Prostate gland (tissue), 2 donors: ENCODE measurements around the gene PAPSS1. TPM values are rescaled to one million over a fixed set of nuclear protein-coding genes. Genes with fewer than 3 reads are reported as not detected.

Experiments used
- DNase-seq: peaks from one replicate; pipeline ENCODE4 v3.0.0-alpha.2; 2019; ENCODE audit warnings: low spot score
- H3K27ac ChIP-seq, 2 donors: fragments of 200-600 bp; sonication (generic); 2 replicates each; pipeline ENCODE4 v1.5.1; 2017 to 2019
- H3K27me3 ChIP-seq: fragments of 200-600 bp; sonication (generic); replicated peaks from 2 replicates; pipeline ENCODE4 v1.5.1; 2019; ENCODE audit not compliant: insufficient read depth
- H3K36me3 ChIP-seq, 2 donors: fragments of 200-600 bp; sonication (generic); 1 replicate in 1 of 2; 2 replicates in 1 of 2; pipeline versions ENCODE4 v1.5.1 to v1.8.1; 2017 to 2019
- H3K4me1 ChIP-seq: fragments of 200-600 bp; sonication (generic); replicated peaks from 2 replicates; pipeline ENCODE4 v1.5.1; 2019
- H3K4me3 ChIP-seq, 2 donors: fragments of 200-600 bp; sonication (generic); 2 replicates each; pipeline ENCODE4 v1.5.1; 2017 to 2019
- H3K9me3 ChIP-seq: fragments of 200-600 bp; sonication (generic); 2 replicates; pipeline ENCODE4 v1.5.1; 2017
- POLR2A ChIP-seq: fragments of 450-650 bp; IDR thresholded peaks from one replicate; pipeline ENCODE4 v1.6.1; 2016; ENCODE audit warnings: antibody characterized with exemption, mild to moderate bottlenecking
- POLR2AphosphoS5 ChIP-seq: sonication (generic); formaldehyde crosslinking; IDR thresholded peaks from one replicate; pipeline ENCODE4 v1.6.1; 2017; ENCODE audit warnings: antibody characterized with exemption
- WGBS: methylation state at CpG from one replicate; pipeline ENCODE4 v1.1.5; 2018; 5-methylcytosine and 5-hydroxymethylcytosine counted together
- intact Hi-C: fragments of 100-400 bp; cut with DNase I; formaldehyde crosslinking; loops from one replicate; pipeline ENCODE4 v1.14.2; 2022
- total RNA-seq, 2 donors: library from RNA; depleted of rRNA; stranded (reverse); fragments of >200 nt; gene quantifications; one replicate each; pipeline ENCODE4 v1.1.0, GENCODE V29; 2016
- TF ChIP-seq, protein P1 (sequence below), 4 experiments: fragments of 200-600 bp in 2 of 4; fragments of 450-650 bp in 2 of 4; sonication (generic) in 2 of 4; IDR thresholded peaks; 1 replicate in 3 of 4; 2 replicates in 1 of 4; pipeline ENCODE4 v1.5.1; 2016 to 2019; ENCODE audit warnings: antibody characterized with exemption in 4 of 4, mild to moderate bottlenecking in 2 of 4, moderate library complexity in 2 of 4

The PAPSS1 gene
- total RNA-seq, 2 donors from 2014 or later: 38.3 to 74.6 TPM

DNA sequence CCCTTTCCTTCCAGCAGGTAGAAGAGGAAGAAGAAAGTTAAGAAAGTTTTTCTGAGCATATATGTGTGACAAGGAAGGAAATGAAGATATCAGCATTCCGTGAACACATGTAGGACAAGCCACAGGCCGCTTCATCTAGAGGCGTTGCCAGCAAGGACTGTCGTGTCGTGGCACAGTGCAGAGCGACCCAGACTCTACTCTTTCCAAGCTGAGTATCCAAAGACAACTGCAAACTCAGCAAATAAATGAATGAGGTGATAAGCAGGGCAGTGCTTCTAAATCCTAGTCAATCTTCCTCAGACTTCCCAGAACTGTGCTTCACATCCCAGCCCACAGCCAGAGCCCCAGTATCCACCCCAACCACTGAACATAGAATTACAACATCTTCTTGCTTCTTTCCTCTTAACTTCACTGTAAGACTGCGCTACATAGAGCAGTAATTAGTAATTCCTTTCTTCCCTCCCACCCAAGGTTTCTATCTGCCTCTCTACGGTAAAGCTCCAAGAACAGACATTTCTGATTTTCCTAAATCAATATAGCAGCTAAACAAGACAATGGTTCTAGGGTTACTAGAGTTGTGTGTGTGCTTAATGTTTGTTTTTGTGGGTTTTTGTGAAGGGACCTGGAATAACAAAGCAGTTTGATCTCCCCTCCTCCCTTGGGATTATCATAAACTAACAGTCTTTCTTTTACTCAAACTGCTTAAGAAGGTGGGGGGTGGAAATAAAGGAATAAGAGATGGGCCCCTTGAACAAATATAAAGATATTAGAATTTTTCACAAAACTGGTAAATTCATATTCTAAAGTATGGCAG is 71.6 kb downstream of the PAPSS1 start:
- Histone ChIP-seq H3K9me3 (no peaks in the 10 kb centered on the region), H3K36me3 (no peaks in the 10 kb centered on the region), H3K4me1 (no peaks in the 10 kb centered on the region), H3K4me3 (no peak overlapping the region), H3K27me3 (no peaks in the 10 kb centered on the region), H3K27ac (no peak overlapping the region)
- no peak for TF ChIP-seq POLR2A
- TF ChIP-seq, protein P1, sequence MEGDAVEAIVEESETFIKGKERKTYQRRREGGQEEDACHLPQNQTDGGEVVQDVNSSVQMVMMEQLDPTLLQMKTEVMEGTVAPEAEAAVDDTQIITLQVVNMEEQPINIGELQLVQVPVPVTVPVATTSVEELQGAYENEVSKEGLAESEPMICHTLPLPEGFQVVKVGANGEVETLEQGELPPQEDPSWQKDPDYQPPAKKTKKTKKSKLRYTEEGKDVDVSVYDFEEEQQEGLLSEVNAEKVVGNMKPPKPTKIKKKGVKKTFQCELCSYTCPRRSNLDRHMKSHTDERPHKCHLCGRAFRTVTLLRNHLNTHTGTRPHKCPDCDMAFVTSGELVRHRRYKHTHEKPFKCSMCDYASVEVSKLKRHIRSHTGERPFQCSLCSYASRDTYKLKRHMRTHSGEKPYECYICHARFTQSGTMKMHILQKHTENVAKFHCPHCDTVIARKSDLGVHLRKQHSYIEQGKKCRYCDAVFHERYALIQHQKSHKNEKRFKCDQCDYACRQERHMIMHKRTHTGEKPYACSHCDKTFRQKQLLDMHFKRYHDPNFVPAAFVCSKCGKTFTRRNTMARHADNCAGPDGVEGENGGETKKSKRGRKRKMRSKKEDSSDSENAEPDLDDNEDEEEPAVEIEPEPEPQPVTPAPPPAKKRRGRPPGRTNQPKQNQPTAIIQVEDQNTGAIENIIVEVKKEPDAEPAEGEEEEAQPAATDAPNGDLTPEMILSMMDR (IDR thresholded peaks at IDR 0.05): no peak
- no peak for TF ChIP-seq POLR2AphosphoS5
- no peak for DNase-seq
- 87% methylated on average over 8 of the region's 8 CpGs for WGBS
- intact Hi-C loops: no loop called here

DNA sequence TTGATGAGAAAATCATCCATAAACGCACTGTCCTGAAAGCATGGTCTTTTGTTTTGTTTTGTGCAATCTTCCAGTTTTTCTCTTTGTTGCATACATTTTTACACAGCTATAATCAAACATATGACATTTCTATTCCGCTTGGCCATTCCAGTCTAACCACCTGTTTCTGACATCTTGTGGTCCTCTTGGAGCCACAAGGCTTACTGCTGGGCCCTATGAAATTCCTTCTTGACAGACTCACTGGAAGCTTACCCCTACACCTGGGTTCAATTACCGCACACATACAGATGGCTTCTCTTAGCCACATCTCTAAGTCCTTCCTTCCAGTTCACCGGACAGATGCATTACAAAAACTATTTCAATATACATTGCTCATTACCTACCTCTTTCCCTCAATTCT is 72.4 kb downstream of the PAPSS1 start:
- WGBS: 80% methylated on average over 4 of the region's 4 CpGs
- Histone ChIP-seq H3K4me1 (no peaks in the 10 kb centered on the region), H3K36me3 (no peaks in the 10 kb centered on the region), H3K9me3 (no peaks in the 10 kb centered on the region), H3K27me3 (no peaks in the 10 kb centered on the region), H3K4me3 (no peak overlapping the region), H3K27ac (no peak overlapping the region)
- intact Hi-C loops: no loop called here
- TF ChIP-seq POLR2AphosphoS5 (no peak), POLR2A (no peak)
- TF ChIP-seq, protein P1 (IDR thresholded peaks at IDR 0.05): no peak
- DNase-seq: no peak

DNA sequence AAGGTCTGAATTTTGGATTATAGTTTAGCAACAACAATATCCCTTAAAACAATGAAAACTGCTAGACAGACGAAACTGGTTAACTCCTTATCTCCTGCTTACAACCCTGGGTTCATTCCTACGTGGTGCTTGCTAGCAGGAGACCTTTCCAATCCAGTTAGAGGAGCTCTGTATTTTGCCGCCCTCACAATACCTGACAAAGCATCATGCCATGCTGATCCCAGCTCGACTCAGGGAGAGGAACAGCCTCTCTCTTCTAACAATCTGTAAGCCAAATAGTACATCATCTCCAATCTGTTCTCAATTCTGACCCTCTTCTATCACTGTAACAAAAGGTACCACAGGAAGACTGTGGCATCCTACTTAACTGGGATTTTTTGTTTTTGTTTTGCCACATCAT is 74.4 kb downstream of the PAPSS1 start:
- H3K4me3 ChIP-seq: no peak overlapping the region
- no peaks in the 10 kb centered on the region for H3K9me3 ChIP-seq
- no peaks in the 10 kb centered on the region for H3K36me3 ChIP-seq
- no peaks in the 10 kb centered on the region for H3K4me1 ChIP-seq
- 92% methylated on average over 4 of the region's 4 CpGs for WGBS
- no peaks in the 10 kb centered on the region for H3K27me3 ChIP-seq
- no peak for DNase-seq
- intact Hi-C loops: no loop called here
- TF ChIP-seq POLR2AphosphoS5 (no peak), POLR2A (no peak)
- TF ChIP-seq, protein P1 (IDR thresholded peaks at IDR 0.05): no peak
- H3K27ac ChIP-seq: no peak overlapping the region

DNA sequence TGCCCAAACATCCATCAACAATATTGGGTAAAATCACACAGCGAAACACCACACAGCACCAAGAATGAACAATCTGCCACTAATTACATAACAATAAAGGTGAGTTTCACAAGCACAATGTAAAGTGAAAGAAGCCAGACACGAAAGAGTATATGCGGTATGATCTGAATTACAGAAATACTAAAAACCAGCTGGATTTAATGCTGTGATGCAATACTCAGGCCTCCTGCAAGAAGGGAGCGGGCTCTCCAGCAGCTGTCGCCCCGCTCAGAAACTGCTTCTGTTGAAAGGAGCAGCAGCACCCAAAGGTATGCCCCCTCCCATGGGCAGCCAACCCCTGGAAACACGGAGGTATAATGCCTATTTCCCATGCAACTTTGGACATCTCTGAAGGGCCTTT is 77.0 kb downstream of the PAPSS1 start:
- Histone ChIP-seq H3K9me3 (no peaks in the 10 kb centered on the region), H3K27me3 (no peaks in the 10 kb centered on the region), H3K4me3 (no peak overlapping the region), H3K4me1 (peaks cover 5% of the 10 kb centered on the region), H3K36me3 (no peaks in the 10 kb centered on the region), H3K27ac (no peak overlapping the region)
- no peak for DNase-seq
- intact Hi-C loops: no loop called here
- 89% methylated on average over 7 of the region's 7 CpGs for WGBS
- no peak for TF ChIP-seq POLR2AphosphoS5
- TF ChIP-seq POLR2A: no peak
- TF ChIP-seq, protein P1 (IDR thresholded peaks at IDR 0.05): no peak

DNA sequence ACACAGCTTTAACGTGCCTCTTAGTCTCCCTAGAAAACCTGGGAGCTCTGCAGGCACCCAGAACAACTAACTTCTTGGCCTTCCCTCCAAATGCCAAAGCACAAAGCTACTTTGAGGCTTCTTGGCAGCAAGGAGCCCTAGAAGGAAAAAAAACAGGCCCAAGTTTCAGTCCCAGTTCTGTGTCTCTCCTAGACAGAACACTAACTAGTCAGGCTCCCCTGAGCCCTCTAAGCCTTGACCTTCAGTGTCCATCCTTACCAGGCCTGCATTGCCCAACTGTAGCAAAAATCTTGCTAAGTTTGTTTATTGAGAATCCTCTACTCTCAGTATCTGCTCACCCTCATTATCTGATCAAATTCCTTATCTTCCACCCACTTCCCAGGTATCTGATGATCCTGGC is 79.2 kb downstream of the PAPSS1 start:
- Histone ChIP-seq H3K27me3 (no peaks in the 10 kb centered on the region), H3K4me1 (peaks cover 5% of the 10 kb centered on the region), H3K36me3 (no peaks in the 10 kb centered on the region), H3K4me3 (no peak overlapping the region), H3K9me3 (no peaks in the 10 kb centered on the region), H3K27ac (peak overlapping the region; percentile 60 to 68)
- no peak for DNase-seq
- TF ChIP-seq, protein P1 (IDR thresholded peaks at IDR 0.05): no peak
- WGBS: 25% methylated on average over 1 of the region's 1 CpG
- intact Hi-C loops: no loop called here
